NCI-H128 (cell line): ENCODE data around the gene NDUFS7.

Experiments used
- DNase-seq: peaks from one replicate; lab custom pipeline; 2025; ENCODE audit not compliant: unreplicated experiment; lab: John Stamatoyannopoulos, UW

The NDUFS7 gene

DNA sequence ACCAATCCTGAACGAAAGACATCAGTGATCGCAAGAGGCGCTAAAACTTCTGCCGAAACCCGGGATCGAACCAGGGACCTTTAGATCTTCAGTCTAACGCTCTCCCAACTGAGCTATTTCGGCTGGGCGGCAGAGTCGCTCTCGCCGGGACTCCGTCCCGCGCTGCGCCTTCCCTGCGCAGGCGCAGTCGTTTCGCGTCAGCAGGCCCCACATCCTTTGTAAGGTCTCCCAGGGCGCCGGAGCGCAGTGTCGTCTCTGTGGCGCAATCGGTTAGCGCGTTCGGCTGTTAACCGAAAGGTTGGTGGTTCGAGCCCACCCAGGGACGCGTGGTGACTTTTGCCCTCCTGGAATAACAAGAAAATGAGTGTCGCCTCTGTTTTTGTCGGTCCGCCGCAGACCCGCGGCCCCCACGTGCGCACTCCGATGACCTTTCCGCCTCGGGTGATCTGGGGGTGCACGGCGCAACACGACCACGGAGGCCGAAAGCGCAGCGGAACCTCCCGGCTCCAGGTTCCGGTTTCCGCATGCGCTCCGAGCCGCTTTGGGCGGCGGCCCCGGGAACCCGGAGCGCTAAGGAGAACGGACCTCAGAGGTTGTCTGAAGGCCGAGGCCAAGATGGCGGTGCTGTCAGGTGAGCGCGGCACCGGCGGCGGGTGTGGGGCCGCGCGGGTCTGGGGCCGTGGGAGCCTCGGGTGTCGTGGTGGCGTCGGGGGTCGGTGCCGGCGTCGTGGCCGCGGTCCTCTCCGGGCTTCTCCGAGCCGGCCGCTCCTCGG lies at the start of gene NDUFS7:
Gene NDUFS7 (plus strand): TSS at position 596 of the 773 bp plus-strand sequence. CDS start 20 bp downstream, at position 616.
- peak; percentile 87 for DNase-seq

GRCh38 chr19:1336079-1336684 lies 47.5 kb upstream of the NDUFS7 start:
- no peak for DNase-seq

- DNase-seq = no peak
Observed at GRCh38 chr19:1340681-1341469, 42.8 kb upstream of the NDUFS7 start.

DNA sequence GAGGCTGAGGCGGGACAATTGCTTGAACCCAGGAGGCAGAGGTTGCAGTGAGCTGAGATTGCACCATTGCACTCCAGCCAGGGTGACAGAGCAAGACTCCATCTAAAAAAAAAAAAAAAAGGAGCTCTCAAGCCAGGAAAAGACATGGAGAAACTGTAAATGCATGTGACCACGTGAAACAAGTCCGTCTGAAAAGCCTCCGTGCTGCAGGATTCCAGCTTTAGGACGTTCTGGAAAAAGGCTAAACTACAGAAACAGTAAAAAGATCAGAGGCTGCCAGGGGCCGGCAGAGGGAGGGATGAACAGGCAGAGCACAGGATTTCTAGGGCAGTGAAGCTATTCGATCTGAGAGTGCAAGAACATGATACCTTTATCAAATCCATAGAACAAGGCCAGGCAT lies 40.7 kb upstream of the NDUFS7 start:
- DNase-seq = no peak

GRCh38 chr19:1349211-1349610 lies 34.5 kb upstream of the NDUFS7 start:
- no peak for DNase-seq

DNA sequence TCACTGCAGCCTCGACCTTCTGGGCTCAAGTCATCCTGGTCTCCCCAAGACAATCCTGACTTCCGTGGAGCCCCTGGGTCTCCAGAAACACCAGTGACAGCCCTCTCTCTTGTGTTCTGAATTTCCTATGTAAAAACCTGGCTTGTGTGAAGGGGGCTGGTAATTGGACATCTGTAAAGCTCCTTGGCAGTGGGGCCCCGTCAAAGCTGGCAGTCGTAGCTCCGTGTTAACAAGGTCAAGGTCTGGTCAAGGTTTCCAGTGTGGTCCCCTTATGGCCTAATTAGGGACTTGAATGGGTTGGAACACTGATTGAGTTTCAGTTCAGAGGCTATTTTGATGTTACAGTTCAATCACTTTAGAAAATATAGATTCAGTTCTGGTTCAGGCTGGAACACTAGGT lies 32.8 kb upstream of the NDUFS7 start:
- no peak for DNase-seq

GRCh38 chr19:1351381-1351851 lies 32.3 kb upstream of the NDUFS7 start:
- no peak for DNase-seq

- no peak for DNase-seq
Observed at GRCh38 chr19:1353144-1353543, 30.6 kb upstream of the NDUFS7 start.

GRCh38 chr19:1354970-1355567 lies 28.6 kb upstream of the NDUFS7 start:
- DNase-seq = no peak

- DNase-seq = no peak
Observed at GRCh38 chr19:1355568-1356507, 27.9 kb upstream of the NDUFS7 start.

DNA sequence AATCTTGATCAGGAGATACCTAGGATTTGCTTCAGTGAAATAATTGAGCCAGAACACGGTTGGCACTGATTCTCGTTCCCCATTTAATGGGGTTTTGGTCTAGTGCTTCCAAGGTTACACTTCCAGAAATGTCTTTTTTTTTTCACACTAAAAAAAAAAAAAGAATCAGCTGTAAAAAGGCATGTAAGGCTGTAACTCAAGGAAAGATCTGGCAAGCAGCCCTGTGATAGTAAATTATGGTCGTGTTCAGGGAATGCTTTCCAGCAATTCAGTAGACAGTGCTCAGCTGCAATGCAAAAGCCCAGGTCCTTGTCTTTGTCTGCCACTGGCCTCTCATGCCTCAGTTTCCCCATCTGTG lies 27.2 kb upstream of the NDUFS7 start:
- no peak for DNase-seq

- DNase-seq = peak; percentile 61
Observed at GRCh38 chr19:1357531-1358109, 26.1 kb upstream of the NDUFS7 start.

DNA sequence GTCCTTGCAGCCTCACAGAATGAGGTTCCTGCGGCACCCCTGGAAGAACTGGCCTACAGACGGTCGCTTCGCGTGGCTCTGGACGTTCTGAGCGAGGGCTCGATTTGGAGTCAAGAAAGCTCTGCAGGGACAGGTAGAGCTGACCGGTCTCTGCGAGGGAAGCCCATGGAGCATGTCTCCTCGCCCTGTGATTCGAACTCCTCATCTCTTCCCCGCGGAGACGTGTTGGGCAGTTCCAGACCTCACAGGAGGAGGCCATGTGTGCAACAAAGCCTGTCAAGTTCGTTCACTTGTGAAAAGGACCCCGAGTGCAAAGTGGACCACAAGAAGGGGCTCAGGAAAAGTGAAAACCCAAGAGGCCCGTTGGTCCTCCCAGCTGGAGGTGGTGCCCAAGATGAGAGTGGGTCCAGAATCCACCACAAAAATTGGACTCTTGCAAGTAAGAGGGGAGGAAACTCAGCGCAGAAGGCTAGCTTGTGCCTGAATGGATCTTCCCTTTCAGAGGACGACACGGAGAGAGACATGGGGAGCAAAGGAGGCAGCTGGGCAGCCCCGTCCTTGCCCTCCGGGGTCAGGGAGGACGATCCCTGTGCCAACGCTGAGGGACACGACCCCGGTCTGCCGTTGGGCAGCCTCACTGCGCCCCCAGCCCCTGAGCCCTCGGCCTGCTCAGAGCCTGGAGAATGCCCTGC lies 23.4 kb upstream of the NDUFS7 start:
- no peak for DNase-seq

GRCh38 chr19:1360818-1361461 lies 22.8 kb upstream of the NDUFS7 start:
- no peak for DNase-seq

DNA sequence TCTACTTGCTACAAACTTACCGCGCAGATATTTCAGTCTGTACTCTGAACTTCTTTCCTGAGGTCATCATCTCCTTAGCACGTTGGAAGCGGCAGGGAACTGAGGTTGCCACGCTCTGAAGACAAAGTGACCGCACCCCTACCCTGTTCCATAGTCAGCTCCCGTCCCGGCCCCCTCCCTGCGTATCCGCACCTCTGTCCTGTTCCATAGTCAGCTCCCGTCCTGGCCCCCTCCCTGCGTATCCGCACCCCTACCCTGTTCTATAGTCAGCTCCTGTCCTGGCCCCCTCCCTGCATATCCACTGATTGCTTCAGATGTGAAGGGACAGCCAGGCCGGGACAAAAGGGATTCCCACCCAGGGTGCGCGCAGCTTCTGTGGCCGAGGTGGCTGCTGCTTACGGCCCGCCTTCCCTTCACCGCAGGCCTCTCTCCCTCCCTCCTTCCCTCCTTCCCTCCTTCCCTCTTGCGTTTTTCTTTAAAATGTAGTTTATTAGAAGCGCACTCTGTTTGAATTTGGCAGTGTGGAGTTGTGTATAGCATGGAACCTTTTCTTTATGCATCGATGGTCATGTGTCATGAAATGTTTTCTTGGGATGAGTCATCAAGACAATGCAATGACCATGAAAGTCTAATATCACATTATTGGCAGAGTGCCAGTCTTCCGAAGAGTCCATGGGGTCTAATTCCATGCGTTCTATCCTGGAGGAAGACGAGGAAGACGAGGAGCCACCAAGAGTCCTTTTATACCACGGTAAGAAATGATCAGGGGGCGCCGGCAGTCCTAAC lies 21.9 kb upstream of the NDUFS7 start:
- DNase-seq = no peak

- DNase-seq = no peak
Observed at GRCh38 chr19:1362387-1363257, 21.1 kb upstream of the NDUFS7 start.

GRCh38 chr19:1363599-1363998 lies 20.1 kb upstream of the NDUFS7 start:
- DNase-seq = no peak
